ENCODE results near the gene SH3BP2. TPM values are rescaled to one million over a fixed set of nuclear protein-coding genes. Genes with fewer than 3 reads are reported as not detected.

Gene SH3BP2
- total RNA-seq, 2 donors from 2014 or later: 29.0 to 33.5 TPM

DNA sequence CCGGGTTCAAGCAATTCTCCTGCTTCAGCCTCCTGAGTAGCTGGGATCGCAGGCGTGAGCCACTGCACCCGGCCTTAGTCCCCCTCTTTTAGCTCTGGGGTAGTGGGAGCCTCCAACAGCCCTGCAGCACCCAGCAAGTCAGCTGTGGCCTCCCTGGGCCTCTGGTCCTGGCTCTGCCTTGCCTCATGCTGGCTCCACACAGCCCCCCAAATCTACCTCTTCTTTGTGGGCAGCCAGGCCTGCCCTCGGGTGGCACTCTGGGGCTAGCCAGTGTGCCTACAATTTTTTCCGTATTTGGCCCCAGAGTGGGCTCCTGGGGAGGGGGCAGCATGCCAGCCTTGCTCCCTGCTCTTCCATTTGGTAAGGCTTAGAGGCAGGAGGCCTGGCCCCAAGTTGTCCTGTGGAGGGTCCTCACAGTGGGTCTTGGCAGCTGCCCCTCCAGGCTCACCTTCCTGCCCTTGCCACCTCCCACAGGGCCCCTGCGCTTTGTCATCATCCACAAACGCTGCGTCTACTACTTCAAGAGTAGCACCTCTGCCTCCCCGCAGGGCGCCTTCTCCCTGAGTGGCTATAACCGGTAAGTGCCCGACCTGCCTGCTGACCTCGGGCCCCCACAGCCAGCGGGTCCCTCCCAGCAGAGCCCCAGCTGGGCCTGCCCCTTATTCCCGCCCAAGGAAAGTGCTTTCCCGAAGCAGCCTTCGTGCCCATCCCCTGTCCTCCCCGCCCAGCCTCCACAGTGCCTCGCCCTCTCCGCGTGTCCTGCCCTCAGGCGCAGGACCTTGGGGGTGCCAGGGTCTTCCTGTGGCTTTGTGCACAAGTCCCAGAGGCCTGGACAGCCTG, 29.8 kb downstream of the SH3BP2 start:
- DNase-seq: no peak
- no peak overlapping the region for H3K27ac ChIP-seq
- TF ChIP-seq POLR2A (IDR thresholded peaks at IDR 0.05) (no peak), CTCF (IDR thresholded peaks at IDR 0.05) (no peak)
- peaks cover 13% of the 10 kb centered on the region for H3K4me1 ChIP-seq
- no peaks in the 10 kb centered on the region for H3K9me3 ChIP-seq
- no peak overlapping the region for H3K4me3 ChIP-seq
- H3K27me3 ChIP-seq: no peaks in the 10 kb centered on the region
- peaks cover 0 to 23% of the 10 kb centered on the region in 2 donors for H3K36me3 ChIP-seq (replicated peaks in 1 of 2; ENCODE audit: insufficient read depth in 1 of 2, low read depth in 2 of 2)
- WGBS, 2 donors: 93% methylated on average over 19 to 23 of the region's 23 CpGs
- ATAC-seq: no peak
- intact Hi-C loops (cut with DNase I): no loop called here

DNA sequence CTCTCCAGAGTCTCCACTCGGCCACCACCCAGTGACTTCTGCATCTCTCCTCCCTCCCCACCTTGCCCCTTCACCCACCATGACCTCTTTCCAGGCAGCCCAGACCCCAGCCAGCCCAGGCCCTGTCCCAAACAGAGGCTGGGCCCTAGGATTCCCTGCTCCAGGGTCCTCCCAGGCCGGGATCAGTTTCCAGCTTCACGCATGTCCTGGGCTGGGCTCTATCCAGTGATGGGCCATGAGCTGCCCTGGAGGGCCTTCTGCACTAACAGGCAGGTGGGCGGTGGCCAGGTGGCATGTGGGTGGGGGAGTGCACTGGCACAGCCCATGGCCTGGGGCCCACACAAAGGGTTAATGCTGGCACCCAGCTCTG, 30.4 kb downstream of the SH3BP2 start:
- DNase-seq (no peak), ATAC-seq (no peak)
- H3K27ac ChIP-seq: no peak overlapping the region
- peaks cover 11% of the 10 kb centered on the region for H3K4me1 ChIP-seq
- H3K36me3 ChIP-seq (replicated peaks in 1 of 2; ENCODE audit: insufficient read depth in 1 of 2, low read depth in 2 of 2): peaks cover 0 to 23% of the 10 kb centered on the region in 2 donors
- intact Hi-C loops (cut with DNase I): no loop called here
- TF ChIP-seq CTCF (IDR thresholded peaks at IDR 0.05) (no peak), POLR2A (IDR thresholded peaks at IDR 0.05) (no peak)
- 78 to 86% methylated on average over 2 to 4 of the region's 4 CpGs for WGBS, 2 donors
- no peaks in the 10 kb centered on the region for H3K27me3 ChIP-seq
- no peak overlapping the region for H3K4me3 ChIP-seq
- H3K9me3 ChIP-seq: no peaks in the 10 kb centered on the region

- WGBS, 2 donors: 86 to 95% methylated on average over 6 to 14 of the region's 14 CpGs
- Histone ChIP-seq H3K27ac (no peak overlapping the region), H3K27me3 (no peaks in the 10 kb centered on the region), H3K36me3 (replicated peaks in 1 of 2; ENCODE audit: insufficient read depth in 1 of 2, low read depth in 2 of 2) (peaks cover 0 to 26% of the 10 kb centered on the region in 2 donors), H3K4me3 (no peak overlapping the region), H3K9me3 (no peaks in the 10 kb centered on the region), H3K4me1 (peaks cover 6% of the 10 kb centered on the region)
- TF ChIP-seq CTCF (IDR thresholded peaks at IDR 0.05) (no peak), POLR2A (IDR thresholded peaks at IDR 0.05) (no peak)
- intact Hi-C loops (cut with DNase I): no loop called here
- ATAC-seq (no peak), DNase-seq (no peak)
These were observed 30.9 kb downstream of the SH3BP2 start for GRCh38 chr4:2823671-2824328.

- TF ChIP-seq POLR2A (IDR thresholded peaks at IDR 0.05) (no peak), CTCF (IDR thresholded peaks at IDR 0.05) (no peak)
- WGBS, 2 donors: 88 to 91% methylated on average over 14 to 23 of the region's 24 CpGs
- Histone ChIP-seq H3K4me3 (no peak overlapping the region), H3K27me3 (no peaks in the 10 kb centered on the region), H3K36me3 (replicated peaks in 1 of 2; ENCODE audit: insufficient read depth in 1 of 2, low read depth in 2 of 2) (peaks cover 0 to 26% of the 10 kb centered on the region in 2 donors), H3K27ac (no peak overlapping the region), H3K9me3 (no peaks in the 10 kb centered on the region), H3K4me1 (peaks cover 4% of the 10 kb centered on the region)
- ATAC-seq (no peak), DNase-seq (no peak)
- intact Hi-C loops (cut with DNase I): no loop called here
These were observed 31.5 kb downstream of the SH3BP2 start for GRCh38 chr4:2824329-2824835.

Measured in body of pancreas (tissue), 4 donors.